HG03442 (cell line): ENCODE results near the gene EXOC3L4.
"Not testable (repeated sequence)": the region's sequence is repeated elsewhere in the genome, so short reads cannot be mapped to it uniquely, and the experiment has no call there.

Experiments used
- ATAC-seq: cut with Tn5 transposase; IDR thresholded peaks from one replicate; pipeline ENCODE4 v1.9.1; 2021; ENCODE audit warnings: mild to moderate bottlenecking, moderate library complexity; ENCODE audit not compliant: unreplicated experiment

EXOC3L4 gene

DNA sequence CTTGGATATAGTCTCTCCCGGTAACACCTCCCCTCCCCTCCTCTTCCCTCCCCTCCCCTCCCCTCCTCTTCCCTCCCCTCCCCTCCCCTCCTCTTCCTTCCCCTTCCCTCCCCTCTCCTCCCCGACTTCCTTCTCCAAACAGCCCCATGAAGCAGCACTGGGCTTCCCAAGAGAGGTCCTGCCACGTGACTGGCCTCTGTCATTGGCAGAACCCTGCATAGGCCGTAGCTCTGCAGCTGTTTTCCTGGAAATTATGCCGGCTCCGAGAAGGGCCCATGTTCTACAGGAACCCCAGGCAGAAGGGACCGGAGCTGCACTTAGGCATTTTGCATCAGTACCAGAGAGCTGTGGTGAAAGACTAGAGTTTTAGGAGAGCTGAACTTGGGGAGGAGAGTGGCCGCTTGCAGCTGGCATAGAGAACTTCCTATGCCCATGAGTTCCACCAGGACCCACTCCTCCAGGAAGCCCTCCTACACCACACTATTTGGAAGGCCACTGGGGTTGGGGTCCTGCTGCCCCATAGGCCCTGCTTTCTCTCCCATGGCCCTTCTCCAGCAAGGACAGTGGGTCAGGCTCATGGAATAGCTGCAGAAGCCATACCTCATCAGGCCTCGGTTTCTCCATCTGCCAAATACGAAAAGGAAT, 23.6 kb downstream of the EXOC3L4 start:
- no peak for ATAC-seq

DNA sequence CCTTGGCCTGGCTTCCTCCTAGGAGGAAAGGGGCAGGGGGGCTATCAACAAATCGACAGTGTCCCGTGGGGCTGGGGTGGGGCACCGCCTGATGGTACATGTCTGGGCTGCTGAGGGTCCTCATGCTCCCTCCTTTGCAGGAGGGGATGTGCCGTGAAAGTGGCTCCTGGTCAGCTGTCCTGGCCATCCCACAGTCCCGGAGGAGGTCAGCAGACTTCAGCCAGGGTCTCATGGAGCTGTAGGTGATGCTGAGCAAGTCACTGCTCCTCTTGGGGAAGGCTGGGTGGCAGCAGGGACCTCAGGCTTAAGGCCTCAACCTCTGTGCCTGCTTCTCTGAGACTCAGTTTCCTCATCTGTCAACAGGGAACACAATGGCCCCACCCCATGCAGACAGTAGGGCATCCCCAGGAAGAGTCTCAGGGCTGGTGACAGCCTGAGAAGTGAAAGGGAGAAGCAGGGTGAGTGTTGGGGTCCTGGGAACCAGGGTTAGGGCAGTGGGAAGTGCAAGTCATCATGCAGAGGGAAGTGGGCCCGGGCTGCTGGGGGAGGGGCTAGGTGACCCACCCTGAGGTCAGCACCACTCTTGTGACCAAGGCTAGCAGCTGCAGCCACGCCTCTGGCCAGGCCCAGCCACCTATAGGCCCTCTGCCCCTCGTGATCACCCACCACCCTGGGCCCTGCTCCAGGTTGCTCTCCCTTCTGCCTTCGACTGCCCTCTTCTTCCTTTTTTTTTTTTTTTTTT, 24.3 kb downstream of the EXOC3L4 start:
- no peak for ATAC-seq

DNA sequence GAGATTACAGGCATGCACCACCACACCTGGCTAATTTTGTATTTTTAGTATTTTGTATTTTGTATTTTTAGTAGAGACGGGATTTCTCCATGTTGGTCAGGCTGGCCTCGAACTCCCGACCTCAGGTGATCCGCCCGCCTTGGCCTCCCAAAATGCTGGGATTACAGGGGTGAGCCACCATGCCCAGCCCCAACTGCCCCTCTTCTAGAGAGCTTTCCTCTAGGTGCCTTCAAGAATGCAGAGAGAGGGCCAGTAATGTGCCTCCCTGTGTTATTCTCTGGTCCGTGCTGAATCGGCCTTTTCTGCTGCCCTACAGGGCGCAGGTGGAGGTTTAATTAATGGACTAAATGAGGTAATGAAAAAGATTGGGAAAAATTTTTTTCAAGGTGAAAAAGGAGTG, 25.0 kb downstream of the EXOC3L4 start:
- ATAC-seq: not testable (repeated sequence)

DNA sequence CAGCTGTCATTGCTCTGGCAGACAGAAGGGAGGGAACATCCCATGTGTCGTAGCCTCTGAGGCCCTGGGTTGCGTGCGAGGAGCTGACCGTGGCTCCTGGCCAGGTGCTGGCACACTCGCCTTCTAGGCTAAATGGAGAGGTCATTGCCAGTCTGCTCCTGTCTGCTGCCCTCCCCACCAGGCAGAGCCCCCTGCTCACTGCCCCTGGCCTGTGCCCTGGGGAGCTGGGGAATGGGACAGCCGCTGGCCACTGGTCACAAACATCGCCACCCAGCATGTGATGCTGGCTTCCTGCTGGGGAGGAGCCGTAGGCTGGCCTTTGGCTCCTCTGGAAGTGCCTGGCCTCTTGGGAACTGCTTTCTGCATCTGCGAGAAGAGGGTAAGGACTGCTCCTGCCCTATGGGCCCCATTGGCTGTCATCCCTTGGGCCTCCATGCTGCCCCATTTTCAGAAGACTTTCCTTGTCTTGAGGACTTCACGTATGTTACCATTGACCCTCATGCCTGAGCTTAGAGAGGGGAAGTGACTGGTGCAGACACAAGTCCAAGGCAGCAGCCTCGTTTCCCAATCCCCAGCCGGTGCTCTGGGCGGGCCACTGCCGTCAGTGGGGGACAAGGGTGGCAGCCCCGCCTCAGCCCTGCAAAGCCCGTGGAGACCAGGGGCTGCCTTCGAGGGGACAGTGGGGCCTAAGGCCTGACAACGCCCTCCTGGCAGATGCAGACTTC, 26.8 kb downstream of the EXOC3L4 start:
- no peak for ATAC-seq

DNA sequence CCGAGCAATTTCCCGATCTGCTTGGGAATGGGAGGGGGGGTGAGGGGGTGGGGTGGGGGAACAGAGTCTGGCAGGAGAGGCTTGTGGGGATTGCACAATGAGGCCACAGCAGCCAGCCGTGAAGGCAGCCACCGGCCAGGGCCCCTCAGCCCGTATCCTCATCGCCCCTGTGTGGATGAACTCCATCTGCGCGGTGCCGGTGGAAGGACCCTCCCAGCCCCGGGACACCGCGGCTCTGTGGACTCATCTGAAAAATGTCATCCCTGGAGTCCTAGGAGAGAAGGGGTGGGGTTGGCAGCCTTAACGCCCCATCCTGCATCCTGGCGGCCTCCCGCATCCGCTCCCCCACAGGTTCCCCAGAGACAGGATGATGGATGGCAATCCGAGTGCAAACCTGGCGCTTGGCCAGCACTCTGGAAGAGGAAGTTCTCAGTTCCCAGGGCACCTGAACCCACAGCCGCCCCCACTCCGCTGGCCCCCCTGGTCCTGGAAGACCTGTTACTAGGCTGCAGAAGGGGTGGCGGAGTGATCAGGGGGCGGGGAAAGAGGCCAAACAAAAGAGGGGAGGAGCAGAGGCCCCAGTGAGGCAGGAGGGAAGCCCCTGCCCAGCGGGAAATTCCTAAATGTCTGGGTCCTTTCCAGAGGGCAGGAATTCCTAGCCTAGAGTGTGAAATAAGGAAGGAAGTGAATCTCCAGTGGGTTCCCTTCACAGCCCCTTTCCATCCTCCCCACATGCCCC, 27.5 kb downstream of the EXOC3L4 start:
- no peak for ATAC-seq

DNA sequence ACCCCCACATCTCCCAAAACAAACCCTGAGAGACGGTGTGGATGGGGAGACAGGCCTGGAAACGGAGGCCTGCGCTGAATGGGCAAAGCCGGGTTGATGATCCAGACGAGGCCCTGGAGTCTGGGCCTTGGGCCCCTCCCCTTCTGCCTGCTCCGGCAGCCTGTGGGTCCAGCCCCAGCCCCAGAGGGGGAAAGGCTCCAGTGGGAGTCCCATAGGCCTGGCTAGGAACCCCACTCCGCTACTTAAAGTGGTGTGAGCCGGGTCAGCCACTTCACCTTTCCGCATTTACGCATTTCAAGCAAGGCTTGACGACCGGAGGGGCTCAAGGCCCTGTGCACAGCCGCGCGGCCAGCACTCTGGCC, 28.0 kb downstream of the EXOC3L4 start:
- no peak for ATAC-seq

DNA sequence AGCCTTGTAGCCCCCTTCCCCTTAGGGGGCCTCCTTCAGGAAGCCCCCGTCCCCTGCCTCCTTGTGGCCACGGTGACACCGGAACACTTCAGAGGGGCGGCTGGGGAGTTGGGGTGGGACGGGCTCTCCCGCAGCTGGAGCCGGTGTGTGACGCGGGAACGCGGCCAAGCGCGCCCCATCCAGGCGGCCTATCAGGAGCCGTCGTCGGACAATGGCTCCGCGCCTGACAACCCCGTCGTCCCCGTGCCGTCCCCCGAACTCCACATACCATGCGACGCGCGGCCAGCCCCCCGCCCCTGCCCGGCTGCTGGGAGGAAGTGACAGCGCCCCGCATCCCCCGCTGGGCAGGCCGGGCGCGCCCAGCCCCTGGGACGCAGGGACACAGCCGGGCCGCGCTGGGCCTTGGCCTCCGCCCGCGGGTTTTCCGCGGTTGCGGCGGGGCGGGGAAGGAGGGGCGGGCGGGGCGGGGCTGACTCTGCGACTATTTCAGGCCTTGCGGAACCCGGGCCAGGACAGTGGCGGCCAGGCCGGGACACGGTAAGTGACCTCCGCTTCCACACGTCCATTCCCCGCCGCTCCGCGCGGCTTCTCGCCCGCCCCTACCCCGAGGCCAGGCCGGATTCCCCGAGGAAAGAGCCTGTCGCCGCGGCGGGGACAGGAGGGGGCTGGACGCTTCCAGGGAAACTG, 28.6 kb downstream of the EXOC3L4 start, which contains the start of gene TNFAIP2:
Gene TNFAIP2, plus strand, starts transcription at position 515 of the 687 bp plus-strand sequence. CDS start 2,997 bp downstream, outside the sequence.
- no peak for ATAC-seq

DNA sequence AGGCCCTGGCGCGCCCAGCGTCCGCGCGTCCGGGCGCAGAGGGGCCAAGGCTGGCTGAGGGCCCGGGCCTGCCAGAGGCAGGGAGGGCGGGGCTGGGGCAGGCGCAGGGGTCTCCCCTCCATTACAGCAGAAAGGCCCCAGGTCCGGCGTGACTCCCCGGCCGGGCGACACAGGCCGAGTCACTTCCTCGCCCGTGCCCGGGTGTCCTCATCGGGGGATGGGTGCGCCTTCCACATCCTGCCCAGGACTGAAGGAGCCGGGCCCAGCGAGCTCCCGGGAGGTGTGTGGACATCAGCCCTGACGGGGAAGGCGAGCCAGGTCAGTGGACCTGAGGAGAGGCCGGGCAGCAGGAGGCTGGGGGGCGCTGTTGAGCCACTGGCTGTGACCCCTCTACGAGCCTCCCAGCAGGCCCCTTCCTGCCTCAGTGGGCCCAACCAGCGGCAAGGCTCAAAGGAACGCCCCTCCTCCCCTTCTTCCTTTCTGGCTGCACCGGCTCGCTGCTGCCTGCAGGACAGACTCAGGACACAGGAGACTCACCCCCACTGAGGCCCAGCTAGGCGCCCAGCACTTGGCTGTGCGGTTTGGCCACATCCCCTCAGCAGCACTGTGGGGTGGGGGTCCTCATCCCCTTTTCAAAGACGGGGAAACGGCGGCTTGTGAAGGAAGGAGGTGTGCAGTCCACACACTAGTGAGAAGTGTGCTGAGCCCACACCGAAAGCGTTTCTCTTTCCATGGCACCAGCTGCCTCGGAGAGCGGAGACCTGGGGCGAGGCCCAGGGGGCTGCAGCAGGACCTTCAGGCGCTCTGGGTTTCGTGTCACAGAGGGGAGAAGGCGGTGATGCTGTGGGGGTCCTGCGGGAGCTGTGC, 29.3 kb downstream of the EXOC3L4 start:
- ATAC-seq: no peak

DNA sequence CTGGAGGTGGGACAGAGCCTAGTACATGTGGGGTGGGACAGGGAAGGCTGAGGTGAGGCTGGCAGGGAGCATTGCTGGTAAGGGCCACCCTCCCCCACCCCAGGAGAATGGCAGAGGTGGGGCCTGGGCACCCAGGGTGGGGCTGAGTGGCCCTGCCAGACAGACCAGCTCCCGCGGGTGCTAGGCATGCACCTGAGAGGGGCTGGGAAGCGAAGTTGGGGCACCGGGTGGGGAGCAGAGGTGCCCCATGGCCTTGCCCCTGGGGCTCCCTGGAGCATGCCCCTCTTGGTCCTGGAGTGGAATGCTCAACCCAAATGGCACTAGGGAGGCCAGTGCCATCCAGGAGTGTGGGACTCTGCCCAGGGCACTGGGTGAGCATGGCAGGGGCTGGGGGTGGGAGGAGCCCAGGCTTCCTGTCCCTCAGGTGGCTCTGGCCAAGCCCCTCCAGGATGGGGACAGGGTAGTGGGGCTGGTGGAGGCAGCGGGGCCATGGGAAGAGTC, 30.0 kb downstream of the EXOC3L4 start:
- ATAC-seq: no peak

DNA sequence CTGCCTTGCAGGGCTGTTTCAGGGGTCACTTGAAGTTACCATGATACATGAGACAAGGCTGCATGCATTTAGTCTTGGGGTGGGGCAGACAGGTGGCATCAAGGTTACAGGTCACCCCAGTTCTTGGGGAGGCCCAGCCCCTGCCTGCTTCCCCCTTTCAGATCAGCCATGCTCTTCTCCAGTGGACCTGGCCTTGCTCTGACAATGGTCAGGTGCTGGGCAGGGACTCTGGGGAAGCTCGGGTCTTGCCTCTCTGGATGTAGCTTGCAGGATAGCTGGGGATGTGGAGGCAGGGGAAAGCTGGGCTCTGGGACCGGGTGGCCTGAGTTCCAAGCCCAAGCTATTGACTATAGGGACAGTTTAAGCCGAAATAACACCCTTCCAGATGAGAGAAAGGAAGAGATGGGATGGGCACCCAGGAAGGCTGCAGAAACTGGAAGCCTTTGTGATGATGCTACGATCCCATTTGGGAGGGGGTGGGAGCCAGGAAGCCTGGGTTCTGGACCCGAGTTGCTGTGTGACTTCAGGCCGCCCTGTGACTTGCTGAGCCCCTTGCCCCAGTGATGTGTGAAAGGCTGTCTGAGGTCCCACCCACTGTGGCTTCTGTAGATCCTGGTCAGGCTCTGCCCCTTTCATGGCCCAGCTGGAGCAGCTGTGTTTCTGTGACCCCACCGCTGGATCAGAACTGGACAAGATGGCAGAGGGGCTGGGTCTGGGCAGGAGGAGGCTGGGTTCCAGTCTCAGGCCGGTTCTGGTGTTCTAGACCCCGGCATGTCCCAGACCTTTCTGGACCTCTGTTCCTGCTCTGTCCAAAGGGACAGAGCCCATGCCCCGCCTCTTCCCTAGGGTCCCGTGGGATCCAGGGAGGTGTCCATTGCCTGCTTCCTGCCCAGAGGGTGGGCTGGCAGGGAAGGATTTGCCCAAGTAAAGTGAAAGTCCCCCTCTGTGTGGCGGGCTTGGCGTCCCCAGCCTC, 30.9 kb downstream of the EXOC3L4 start:
- ATAC-seq: no peak

DNA sequence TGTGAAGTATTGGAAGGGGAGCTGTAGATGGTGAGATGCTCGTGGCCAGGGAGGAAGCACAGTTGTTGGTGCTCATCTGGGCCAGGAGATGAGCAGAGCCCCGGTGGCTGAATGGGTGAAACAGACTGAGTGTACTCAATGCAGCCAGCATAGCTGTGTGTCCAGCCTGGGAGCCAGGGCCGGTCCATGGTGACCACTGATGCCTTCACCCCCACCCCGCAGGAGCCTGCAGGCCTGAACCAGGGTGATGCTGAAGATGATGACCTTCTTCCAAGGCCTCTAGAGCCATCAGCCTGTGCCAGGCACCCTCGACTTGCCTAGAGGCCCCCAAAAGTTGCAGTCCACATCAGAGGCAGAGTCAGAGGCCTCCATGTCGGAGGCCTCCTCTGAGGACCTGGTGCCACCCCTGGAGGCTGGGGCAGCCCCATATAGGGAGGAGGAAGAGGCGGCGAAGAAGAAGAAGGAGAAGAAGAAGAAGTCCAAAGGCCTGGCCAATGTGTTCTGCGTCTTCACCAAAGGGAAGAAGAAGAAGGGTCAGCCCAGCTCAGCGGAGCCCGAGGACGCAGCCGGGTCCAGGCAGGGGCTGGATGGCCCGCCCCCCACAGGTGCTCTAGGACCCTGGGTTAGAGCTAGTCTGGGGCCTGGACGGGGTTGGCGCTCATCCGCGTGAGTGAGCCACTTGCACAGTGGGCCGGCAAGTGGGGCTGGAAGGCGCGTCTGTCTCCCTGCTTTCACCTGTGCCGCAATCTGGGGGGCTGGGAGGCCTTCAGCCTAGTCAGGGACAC, 31.8 kb downstream of the EXOC3L4 start:
- ATAC-seq: no peak

DNA sequence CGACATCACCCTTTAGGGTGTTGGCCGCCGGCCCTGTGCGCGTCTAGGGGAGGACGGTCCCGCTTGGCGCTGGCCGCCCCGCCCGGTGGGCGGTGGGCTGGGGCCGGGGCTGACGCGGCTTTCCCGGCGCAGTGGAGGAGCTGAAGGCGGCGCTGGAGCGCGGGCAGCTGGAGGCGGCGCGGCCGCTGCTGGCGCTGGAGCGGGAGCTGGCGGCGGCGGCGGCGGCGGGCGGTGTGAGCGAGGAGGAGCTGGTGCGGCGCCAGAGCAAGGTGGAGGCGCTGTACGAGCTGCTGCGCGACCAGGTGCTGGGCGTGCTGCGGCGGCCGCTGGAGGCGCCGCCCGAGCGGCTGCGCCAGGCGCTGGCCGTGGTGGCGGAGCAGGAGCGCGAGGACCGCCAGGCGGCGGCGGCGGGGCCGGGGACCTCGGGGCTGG, 32.4 kb downstream of the EXOC3L4 start:
- ATAC-seq: no peak

DNA sequence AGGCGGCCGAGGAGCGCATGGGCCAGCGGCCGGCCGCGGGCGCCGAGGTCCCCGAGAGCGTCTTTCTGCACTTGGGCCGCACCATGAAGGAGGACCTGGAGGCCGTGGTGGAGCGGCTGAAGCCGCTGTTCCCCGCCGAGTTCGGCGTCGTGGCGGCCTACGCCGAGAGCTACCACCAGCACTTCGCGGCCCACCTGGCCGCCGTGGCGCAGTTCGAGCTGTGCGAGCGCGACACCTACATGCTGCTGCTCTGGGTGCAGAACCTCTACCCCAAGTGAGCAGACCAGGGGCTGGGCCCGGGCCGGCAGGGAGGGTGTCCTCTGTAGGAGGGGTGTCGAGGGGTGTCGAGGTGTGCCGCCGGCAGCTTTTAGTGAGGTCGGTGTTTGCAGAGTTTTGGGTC, 32.8 kb downstream of the EXOC3L4 start:
- ATAC-seq: no peak

DNA sequence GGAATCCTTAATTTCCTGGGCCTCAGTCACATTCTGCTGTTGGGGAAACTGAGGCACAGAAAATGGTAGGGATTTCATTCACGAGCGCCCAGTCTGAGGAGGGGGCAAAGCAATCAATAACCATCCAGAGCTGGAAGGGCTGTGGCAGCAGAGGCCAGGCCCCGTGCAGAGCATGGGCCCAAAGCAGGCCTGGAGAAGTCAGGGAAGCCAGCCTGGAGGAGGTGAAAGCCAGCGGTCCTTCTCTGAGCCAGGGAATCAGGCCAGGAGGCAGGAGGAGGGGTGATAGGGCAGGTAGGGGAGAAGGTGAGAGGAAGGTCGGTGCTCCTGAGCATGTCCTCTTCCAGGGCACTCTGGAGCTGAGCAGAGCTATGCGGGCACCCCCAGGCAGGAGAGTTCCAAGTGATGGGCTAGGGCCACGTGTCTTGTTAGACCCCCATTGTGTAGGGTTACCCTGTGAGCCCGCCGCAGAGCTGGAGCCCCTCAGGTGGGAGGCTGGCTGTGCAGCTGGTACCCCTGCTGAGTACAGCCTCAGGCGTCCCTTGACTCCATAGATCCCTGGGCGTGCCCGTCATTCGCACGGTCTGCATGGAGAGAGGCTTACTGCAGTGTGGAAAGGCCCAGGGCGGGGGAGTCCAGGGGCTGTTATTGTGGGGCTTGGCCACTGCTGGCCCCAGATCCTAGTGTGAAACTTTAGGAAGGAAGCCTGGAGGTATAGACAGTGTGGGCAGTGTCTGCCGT, 33.5 kb downstream of the EXOC3L4 start:
- no peak for ATAC-seq

DNA sequence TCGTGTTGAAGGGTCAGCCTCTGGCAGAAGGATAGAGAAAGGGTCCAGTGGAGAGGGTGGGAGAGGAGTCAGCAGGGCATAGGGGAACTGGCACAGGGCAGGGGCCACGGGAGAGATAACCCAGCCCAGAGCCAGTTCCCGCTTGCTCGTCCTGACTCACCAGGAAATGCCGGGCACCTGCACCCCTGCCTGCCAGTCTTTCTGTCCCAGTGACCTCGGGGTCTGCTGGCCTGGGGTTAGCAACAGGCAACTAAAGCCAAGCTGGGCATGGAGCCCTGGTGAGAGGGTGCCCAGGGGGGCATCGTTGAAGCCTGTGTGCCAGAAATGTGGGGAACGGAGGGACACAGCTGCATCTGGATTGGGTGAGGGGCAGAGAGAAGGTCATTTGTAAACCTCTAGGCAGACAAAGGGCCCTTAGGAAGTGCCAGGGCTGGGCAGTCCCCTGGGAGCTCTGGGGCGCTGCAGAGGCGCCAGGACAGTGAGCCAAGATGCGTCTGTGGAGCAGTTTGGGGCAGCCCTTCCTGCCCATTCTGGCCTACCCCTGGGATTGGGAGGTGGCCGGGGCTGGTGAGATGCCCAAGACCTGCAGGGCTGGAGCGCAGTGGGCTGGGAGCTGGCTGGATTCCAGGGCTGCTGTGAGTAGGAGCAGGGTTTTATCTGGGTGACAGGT, 34.2 kb downstream of the EXOC3L4 start:
- ATAC-seq: no peak

DNA sequence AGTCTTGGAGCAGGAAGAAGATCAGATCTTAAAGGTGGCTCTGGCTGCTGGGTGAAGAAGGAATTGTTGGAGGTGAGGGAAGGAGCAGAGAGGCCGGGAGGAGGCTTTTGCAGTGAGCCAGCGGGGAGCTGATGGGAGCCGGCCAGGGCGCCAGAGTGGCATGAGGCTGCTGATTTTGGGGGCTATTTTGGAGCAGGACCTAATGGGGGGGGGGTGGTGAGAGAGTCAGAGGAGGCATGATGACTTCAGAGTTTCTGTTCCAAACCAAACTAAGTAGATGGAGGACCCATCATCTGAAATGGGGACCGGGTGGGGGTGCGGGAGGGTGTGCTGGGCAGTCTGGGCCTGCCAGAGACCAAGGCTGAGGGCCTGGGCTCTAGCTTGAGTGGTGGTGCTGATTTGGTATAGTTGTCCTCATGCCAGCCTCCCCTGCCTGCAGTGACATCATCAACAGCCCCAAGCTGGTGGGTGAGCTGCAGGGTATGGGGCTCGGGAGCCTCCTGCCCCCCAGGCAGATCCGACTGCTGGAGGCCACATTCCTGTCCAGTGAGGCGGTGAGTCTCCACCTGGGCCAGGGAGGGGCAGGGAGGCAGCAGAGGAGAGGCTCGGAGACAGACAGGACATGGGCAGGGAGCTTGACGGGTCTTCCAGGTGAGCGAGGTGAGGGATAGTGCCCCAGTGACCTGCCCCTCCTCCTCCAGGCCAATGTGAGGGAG, 34.9 kb downstream of the EXOC3L4 start:
- no peak for ATAC-seq
